ENCODE results near the gene HDHD5.

The HDHD5 gene

DNA sequence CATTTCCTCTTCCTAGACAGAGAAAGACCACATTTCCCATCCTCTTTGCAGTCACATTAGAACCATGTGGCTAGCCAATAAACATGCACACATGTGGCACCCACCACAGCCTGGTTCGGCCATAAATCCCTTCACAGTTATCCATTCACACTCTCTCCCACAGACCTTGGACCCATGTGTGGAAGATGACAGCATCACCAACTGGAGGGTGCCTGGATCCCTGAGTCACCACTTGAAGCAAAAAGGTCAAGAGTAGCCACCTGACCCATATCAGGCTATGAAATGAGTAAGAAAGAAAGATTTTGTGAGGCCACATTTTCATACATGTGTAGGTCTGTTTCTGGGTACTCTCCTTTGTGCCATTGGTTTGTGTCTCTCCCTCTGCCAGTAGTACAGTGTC lies 28.9 kb downstream of the HDHD5 start:
- H3K27ac ChIP-seq, result no peak overlapping the region
- ChIA-PET CTCF (no interaction called here), POLR2A (ENCODE audit: low non-redundant PET) (no interaction called here)
- TF ChIP-seq, protein P1, sequence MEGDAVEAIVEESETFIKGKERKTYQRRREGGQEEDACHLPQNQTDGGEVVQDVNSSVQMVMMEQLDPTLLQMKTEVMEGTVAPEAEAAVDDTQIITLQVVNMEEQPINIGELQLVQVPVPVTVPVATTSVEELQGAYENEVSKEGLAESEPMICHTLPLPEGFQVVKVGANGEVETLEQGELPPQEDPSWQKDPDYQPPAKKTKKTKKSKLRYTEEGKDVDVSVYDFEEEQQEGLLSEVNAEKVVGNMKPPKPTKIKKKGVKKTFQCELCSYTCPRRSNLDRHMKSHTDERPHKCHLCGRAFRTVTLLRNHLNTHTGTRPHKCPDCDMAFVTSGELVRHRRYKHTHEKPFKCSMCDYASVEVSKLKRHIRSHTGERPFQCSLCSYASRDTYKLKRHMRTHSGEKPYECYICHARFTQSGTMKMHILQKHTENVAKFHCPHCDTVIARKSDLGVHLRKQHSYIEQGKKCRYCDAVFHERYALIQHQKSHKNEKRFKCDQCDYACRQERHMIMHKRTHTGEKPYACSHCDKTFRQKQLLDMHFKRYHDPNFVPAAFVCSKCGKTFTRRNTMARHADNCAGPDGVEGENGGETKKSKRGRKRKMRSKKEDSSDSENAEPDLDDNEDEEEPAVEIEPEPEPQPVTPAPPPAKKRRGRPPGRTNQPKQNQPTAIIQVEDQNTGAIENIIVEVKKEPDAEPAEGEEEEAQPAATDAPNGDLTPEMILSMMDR (conservative IDR thresholded peaks at IDR 0.05; ENCODE audit: low read depth), result no peak
- no peak for DNase-seq (ENCODE audit: low spot score)

DNA sequence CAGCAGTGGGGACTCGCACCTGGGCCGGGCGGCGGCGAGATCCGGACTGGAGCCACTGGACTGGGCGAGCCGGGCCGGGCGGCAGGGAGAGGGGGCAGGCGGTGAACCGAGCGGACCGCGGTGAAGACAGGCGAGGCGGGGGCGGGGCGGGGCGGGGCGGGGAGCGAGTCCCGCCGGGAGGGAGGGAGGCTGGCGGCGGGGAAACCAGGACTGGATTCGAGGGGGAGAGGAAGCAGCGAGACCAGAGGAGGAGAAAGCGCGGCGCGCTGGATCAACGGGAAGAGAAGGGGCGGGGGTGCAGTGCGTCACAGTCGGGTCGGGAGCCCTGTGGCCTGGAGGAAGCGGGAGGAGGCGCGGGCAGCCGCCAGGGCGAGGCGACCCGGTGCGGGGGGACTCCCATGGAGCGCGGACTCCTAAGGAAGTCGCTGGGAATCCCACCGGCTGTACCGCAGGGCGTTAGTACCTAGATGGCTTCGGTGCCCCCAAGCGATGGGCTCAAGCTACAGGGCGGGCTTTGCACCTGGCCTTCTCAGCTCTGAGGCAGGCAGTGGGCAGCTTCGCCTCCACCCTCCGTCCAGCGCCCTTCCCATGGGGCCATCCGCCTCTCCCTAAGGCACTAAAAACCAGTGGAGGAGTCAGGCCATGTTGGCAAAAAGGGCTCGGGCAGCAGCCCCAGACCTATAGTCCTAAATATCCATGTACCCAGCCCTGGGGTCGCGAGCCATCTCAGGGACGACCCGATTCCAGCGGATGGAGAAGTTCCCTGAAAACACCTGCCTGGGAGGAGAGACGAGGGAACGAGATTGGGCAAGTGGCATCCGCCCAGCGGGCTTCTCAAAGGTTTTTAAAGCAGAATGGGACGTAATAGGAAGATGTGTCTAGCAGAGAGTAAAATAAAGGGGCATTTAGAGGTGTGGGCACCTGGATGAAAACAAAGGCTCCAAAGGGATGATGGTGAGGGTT lies 37.6 kb downstream of the HDHD5 start, which contains the start of gene TMEM121B:
Gene TMEM121B, minus strand, starts transcription at position 128 of the 963 bp plus-strand sequence. CDS start 233 bp downstream, outside the sequence.
- ChIA-PET POLR2A (ENCODE audit: low non-redundant PET) (no interaction called here), CTCF (no interaction called here)
- H3K27ac ChIP-seq, result no peak within 1 kb of the TSS
- peak; percentile 4 for DNase-seq (ENCODE audit: low spot score)
- TF ChIP-seq, protein P1 (conservative IDR thresholded peaks at IDR 0.05; ENCODE audit: low read depth), result no peak

DNA sequence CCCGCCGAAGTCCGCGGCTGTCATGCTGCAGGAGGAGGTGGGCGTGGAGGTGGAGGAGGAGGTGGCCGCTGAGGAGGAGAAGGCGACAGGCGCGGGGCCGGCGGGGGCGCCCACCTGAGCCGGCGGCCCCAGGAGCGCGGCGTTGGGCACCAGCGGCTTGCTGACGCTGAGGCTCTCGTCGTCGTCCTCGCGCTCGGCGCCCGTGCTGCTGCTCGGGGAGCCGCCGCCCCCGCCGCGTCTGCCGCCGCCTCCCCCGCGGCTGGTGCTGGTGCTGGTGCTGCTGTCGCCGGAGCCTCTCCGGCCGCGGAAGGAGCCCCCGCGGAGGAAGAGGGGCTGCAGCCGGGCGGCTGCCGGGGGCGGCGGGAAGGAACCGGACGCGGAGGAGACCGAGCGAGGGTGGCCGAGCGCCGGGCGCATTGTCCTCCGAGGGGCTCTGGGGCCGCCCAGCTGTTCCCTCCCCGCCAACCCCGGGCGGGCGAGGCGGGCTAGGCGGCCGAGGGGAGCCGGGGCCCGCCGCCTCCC lies 38.3 kb downstream of the HDHD5 start:
- DNase-seq (ENCODE audit: low spot score), result no peak
- ChIA-PET POLR2A (ENCODE audit: low non-redundant PET) (no interaction called here), CTCF (no interaction called here)
- TF ChIP-seq, protein P1 (conservative IDR thresholded peaks at IDR 0.05; ENCODE audit: low read depth), result no peak
- H3K27ac ChIP-seq, result no peak overlapping the region

DNA sequence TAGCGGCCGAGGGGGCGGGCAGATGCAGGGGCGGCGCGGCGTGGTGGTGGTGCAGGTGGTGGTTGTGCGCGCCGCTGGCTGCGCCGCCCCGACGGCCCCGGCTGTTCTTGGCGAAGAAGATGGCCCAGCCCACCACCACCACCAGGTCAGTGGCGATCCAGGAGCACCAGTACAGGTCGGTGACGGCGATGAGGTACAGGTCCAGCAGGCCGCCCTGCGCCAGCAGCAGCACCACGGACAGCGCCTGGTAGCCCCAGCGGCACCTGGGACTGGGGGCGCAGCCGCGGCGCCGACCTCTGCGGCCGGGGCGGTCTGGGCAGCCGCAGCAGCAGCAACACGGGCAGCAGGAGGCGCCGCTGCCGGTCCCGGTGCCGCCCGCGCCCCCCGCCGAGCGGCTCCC lies 38.8 kb downstream of the HDHD5 start:
- CTCF ChIA-PET, result no interaction called here
- POLR2A ChIA-PET (ENCODE audit: low non-redundant PET), result no interaction called here
- no peak overlapping the region for H3K27ac ChIP-seq
- TF ChIP-seq, protein P1 (conservative IDR thresholded peaks at IDR 0.05; ENCODE audit: low read depth), result no peak
- DNase-seq (ENCODE audit: low spot score), result peak; percentile 8

DNA sequence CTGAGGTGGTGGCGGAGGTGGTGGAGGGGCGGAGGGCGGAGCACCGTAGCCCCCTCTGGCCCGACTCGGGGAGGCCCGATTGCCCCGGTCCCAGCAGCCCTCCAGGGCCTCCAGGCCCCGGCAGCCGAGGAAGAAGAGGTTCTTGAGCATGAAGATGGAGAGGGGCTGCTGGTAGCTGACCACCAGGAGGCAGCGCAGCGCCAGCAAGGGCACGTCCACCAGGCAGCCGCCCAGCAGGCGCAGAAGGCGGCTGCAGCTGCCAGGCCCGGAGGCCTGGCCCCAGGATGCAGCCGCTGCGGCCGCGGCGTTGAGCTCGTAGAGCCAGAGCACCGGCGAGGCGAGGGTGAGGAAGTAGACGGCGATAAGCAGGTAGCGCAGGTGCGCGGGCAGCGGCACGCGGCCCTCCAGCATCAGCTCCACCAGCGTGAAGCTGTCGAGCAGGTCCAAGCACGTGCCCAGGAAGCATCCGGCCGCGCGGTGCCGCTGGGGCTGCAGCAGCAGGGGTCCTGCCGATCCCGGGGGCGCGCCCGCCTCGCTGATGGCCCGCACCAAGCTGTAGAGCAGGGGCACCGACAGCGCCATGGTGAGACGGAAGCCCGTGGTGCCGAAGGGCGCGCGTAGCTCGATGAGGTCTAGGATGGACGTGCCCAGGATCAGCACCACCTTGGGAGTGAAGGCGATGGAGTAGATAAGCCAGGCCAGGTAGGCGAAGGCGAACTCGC lies 39.4 kb downstream of the HDHD5 start:
- H3K27ac ChIP-seq, result no peak overlapping the region
- TF ChIP-seq, protein P1 (conservative IDR thresholded peaks at IDR 0.05; ENCODE audit: low read depth), result no peak
- POLR2A ChIA-PET (ENCODE audit: low non-redundant PET), result no interaction called here
- DNase-seq (ENCODE audit: low spot score), result no peak
- CTCF ChIA-PET, result interaction anchor here (0.7 kb wide), 1 partner anchor 520 kb away, joined by 3 read pairs; no protein-coding TSS in a partner anchor

DNA sequence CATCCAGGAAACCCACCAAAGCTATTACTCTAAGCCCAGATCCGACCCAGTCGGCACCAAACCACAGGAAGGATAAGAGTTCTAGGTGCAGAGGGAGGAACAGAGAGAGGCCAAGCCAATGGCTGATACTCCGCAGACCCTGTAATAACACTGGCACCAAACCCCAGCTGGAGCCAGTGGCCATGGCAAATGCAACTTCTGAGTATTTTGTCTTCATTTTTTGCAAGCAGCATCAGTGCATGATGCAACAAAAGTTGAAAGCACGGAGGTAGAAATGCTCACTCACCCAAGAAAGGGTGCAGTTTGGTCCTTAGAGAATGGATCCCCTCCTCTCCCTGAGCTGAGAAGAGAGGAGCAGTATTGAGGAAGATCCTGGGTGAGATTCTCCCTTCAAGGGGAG lies 40.7 kb downstream of the HDHD5 start:
- ChIA-PET CTCF (no interaction called here), POLR2A (ENCODE audit: low non-redundant PET) (no interaction called here)
- no peak for DNase-seq (ENCODE audit: low spot score)
- TF ChIP-seq, protein P1 (conservative IDR thresholded peaks at IDR 0.05; ENCODE audit: low read depth), result no peak
- H3K27ac ChIP-seq, result no peak overlapping the region

Data from RWPE1 (cell line).